ENCODE data around the gene CNKSR2. TPM values are rescaled to one million over a fixed set of nuclear protein-coding genes. Genes with fewer than 3 reads are reported as not detected.
A peak's percentile ranks its signal among the peaks of the same experiment; 100 is the strongest.
"Not testable (repeated sequence)": the region's sequence is repeated elsewhere in the genome, so short reads cannot be mapped to it uniquely, and the experiment has no call there.

CNKSR2 gene
- total RNA-seq, 2 donors from 2014 or later, result 1.7 TPM; not detected in 1

- Histone ChIP-seq H3K4me1 (no peaks in the 10 kb centered on the region), H3K36me3 (no peaks in the 10 kb centered on the region), H3K27me3 (no peaks in the 10 kb centered on the region), H3K9me3 (no peaks in the 10 kb centered on the region), H3K27ac (no peak overlapping the region), H3K4me3 (no peak overlapping the region)
- no peak for TF ChIP-seq CTCF (IDR thresholded peaks at IDR 0.05)
- no peak for DNase-seq (ENCODE audit: low spot score)
Measured at GRCh38 chrX:21440911-21441310, 66.7 kb downstream of the CNKSR2 start.

- H3K4me3 ChIP-seq, result no peak overlapping the region
- TF ChIP-seq CTCF (IDR thresholded peaks at IDR 0.05), result no peak
- no peak for DNase-seq (ENCODE audit: low spot score)
- no peaks in the 10 kb centered on the region for H3K27me3 ChIP-seq
- no peak overlapping the region for H3K27ac ChIP-seq
- H3K36me3 ChIP-seq, result no peaks in the 10 kb centered on the region
- H3K9me3 ChIP-seq, result no peaks in the 10 kb centered on the region
- no peaks in the 10 kb centered on the region for H3K4me1 ChIP-seq
Measured at GRCh38 chrX:21457718-21458117, 83.5 kb downstream of the CNKSR2 start.

- no peak overlapping the region for H3K4me3 ChIP-seq
- no peak for DNase-seq (ENCODE audit: low spot score)
- TF ChIP-seq CTCF (IDR thresholded peaks at IDR 0.05), result no peak
- no peaks in the 10 kb centered on the region for H3K27me3 ChIP-seq
- H3K27ac ChIP-seq, result no peak overlapping the region
- no peaks in the 10 kb centered on the region for H3K9me3 ChIP-seq
- H3K4me1 ChIP-seq, result no peaks in the 10 kb centered on the region
- no peaks in the 10 kb centered on the region for H3K36me3 ChIP-seq
Measured at GRCh38 chrX:21469071-21469470, 94.9 kb downstream of the CNKSR2 start.

GRCh38 chrX:21476909-21477308 lies 102.7 kb downstream of the CNKSR2 start:
- DNase-seq (ENCODE audit: low spot score), result no peak
- no peak for TF ChIP-seq CTCF (IDR thresholded peaks at IDR 0.05)

GRCh38 chrX:21479695-21480270 lies 105.6 kb downstream of the CNKSR2 start:
- no peaks in the 10 kb centered on the region for H3K9me3 ChIP-seq
- no peaks in the 10 kb centered on the region for H3K36me3 ChIP-seq
- H3K27ac ChIP-seq, result no peak overlapping the region
- H3K27me3 ChIP-seq, result no peaks in the 10 kb centered on the region
- no peaks in the 10 kb centered on the region for H3K4me1 ChIP-seq
- DNase-seq (ENCODE audit: low spot score), result no peak
- no peak overlapping the region for H3K4me3 ChIP-seq
- peak in 1 of 2 donors; percentile 65 for TF ChIP-seq CTCF (IDR thresholded peaks at IDR 0.05)

More at GRCh38 chrX:21476909-21477308, 102.7 kb downstream of the CNKSR2 start:
- H3K27ac ChIP-seq, result no peak overlapping the region
- no peaks in the 10 kb centered on the region for H3K36me3 ChIP-seq
- H3K9me3 ChIP-seq, result no peaks in the 10 kb centered on the region
- no peak overlapping the region for H3K4me3 ChIP-seq
- H3K27me3 ChIP-seq, result no peaks in the 10 kb centered on the region
- H3K4me1 ChIP-seq, result no peaks in the 10 kb centered on the region

- H3K27ac ChIP-seq, result no peak overlapping the region
- H3K36me3 ChIP-seq, result no peaks in the 10 kb centered on the region
- no peaks in the 10 kb centered on the region for H3K9me3 ChIP-seq
- no peaks in the 10 kb centered on the region for H3K27me3 ChIP-seq
- no peak for TF ChIP-seq CTCF (IDR thresholded peaks at IDR 0.05)
- no peaks in the 10 kb centered on the region for H3K4me1 ChIP-seq
- no peak for DNase-seq (ENCODE audit: low spot score)
- no peak overlapping the region for H3K4me3 ChIP-seq
Measured at GRCh38 chrX:21481761-21482160, 107.5 kb downstream of the CNKSR2 start.

GRCh38 chrX:21484051-21484450 lies 109.8 kb downstream of the CNKSR2 start:
- not testable (repeated sequence) for H3K9me3 ChIP-seq; DNase-seq (ENCODE audit: low spot score); H3K36me3 ChIP-seq; H3K27ac ChIP-seq; H3K4me1 ChIP-seq; H3K27me3 ChIP-seq; H3K4me3 ChIP-seq

Measured in right atrium auricular region (tissue), 2 donors.